B cell (primary cell): ENCODE data around the gene LDB3. TPM values are rescaled to one million over a fixed set of nuclear protein-coding genes. Genes with fewer than 3 reads are reported as not detected.

Experiments used
- ATAC-seq: fragments of 200-7000 bp; cut with Tn5 transposase; one replicate; pipeline ENCODE4 v1.10.0; 2021; ENCODE audit warnings: low read depth, mild to moderate bottlenecking, moderate number of reproducible peaks, moderate library complexity
- CTCF ChIA-PET: fragments of 350-600 bp; sonication (Branson Sonifier 250); formaldehyde crosslinking; loops from one replicate; lab custom pipeline; 2021; ENCODE audit warnings: antibody characterized with exemption, inconsistent platforms; lab: Charles Lee
- POLR2A ChIA-PET: fragments of 350-600 bp; sonication (Branson Sonifier 250); formaldehyde crosslinking; loops from one replicate; lab custom pipeline; 2021; ENCODE audit warnings: antibody characterized with exemption; lab: Charles Lee
- DNase-seq: peaks from one replicate; pipeline ENCODE4 v3.0.0; 2013
- H2AFZ ChIP-seq: 2 replicates; pipeline ENCODE4 v1.6.1; 2012; ENCODE audit warnings: mild to moderate bottlenecking, low read depth, low read length; ENCODE audit not compliant: insufficient read depth, poor library complexity, severe bottlenecking
- H3K27ac ChIP-seq, 2 donors: 1 replicate in 1 of 2; 2 replicates in 1 of 2; pipeline ENCODE4 v1.5.1; 2012 to 2013; ENCODE audit warnings: low read length in 2 of 2, mild to moderate bottlenecking in 2 of 2, moderate library complexity in 1 of 2
- H3K27me3 ChIP-seq, 4 experiments: fragments of 200-600 bp in 1 of 4; sonication (generic) in 1 of 4; replicated peaks in 1 of 4; 1 replicate in 2 of 4; 2 replicates in 2 of 4; pipeline versions ENCODE4 v1.6.1 to v1.7.0; 2013 to 2016; ENCODE audit warnings: low read length in 3 of 4, mild to moderate bottlenecking in 2 of 4, mixed read lengths in 1 of 4, moderate library complexity in 1 of 4; ENCODE audit not compliant: insufficient read depth in 4 of 4, control insufficient read depth in 3 of 4; ENCODE audit errors: control extremely low read depth in 1 of 4
- H3K36me3 ChIP-seq, 2 experiments: replicated peaks in 1 of 2; 1 replicate in 1 of 2; 2 replicates in 1 of 2; pipeline versions ENCODE4 v1.6.1 to v1.7.1; 2013; ENCODE audit warnings: low read length in 1 of 2; ENCODE audit not compliant: insufficient read depth in 2 of 2, control insufficient read depth in 1 of 2; ENCODE audit errors: control extremely low read depth in 1 of 2, extremely low read depth in 1 of 2
- H3K4me1 ChIP-seq, 2 donors: fragments of 200-600 bp in 1 of 2; sonication (generic) in 1 of 2; 1 replicate in 1 of 2; 2 replicates in 1 of 2; pipeline versions ENCODE4 v1.5.1 to v1.6.1; 2013 to 2017; ENCODE audit warnings: low read length in 2 of 2; ENCODE audit not compliant: control insufficient read depth in 2 of 2, insufficient read depth in 2 of 2
- H3K4me2 ChIP-seq: replicated peaks from 2 replicates; pipeline ENCODE3; 2012; ENCODE audit warnings: mild to moderate bottlenecking, low read depth, low read length; ENCODE audit not compliant: poor library complexity, severe bottlenecking
- H3K4me3 ChIP-seq, 5 experiments: fragments of 200-600 bp in 1 of 5; sonication (generic) in 1 of 5; 1 replicate in 3 of 5; 2 replicates in 2 of 5; pipeline versions ENCODE4 v1.5.1 to v1.7.0; 2011 to 2016; ENCODE audit warnings: low read length in 4 of 5, mild to moderate bottlenecking in 4 of 5, low read depth in 2 of 5, control low read depth in 1 of 5, moderate library complexity in 1 of 5; ENCODE audit not compliant: insufficient read depth in 1 of 5; ENCODE audit errors: control extremely low read depth in 1 of 5, extremely low read depth in 1 of 5
- H3K79me2 ChIP-seq: fragments of 200-600 bp; sonication (generic); one replicate; pipeline ENCODE4 v1.6.0; 2016; ENCODE audit warnings: low read length; ENCODE audit not compliant: control insufficient read depth, insufficient read depth
- H3K9ac ChIP-seq: fragments of 200-600 bp; sonication (generic); 2 replicates; pipeline ENCODE4 v1.6.1; 2017; ENCODE audit warnings: mild to moderate bottlenecking, low read length, moderate library complexity
- H3K9me3 ChIP-seq, 3 donors: one replicate each; pipeline versions ENCODE4 v1.6.1 to v1.7.1; 2013; ENCODE audit warnings: low read length in 2 of 3; ENCODE audit not compliant: control insufficient read depth in 2 of 3, insufficient read depth in 1 of 3; ENCODE audit errors: control extremely low read depth in 1 of 3
- H4K20me1 ChIP-seq: 2 replicates; pipeline ENCODE4 v1.6.0; 2012; ENCODE audit warnings: mild to moderate bottlenecking, low read length; ENCODE audit not compliant: insufficient read depth, control insufficient read depth, poor library complexity, severe bottlenecking
- H3K27ac Mint-ChIP-seq: one replicate; pipeline ENCODE4 v1.8.0; 2021; ENCODE audit warnings: mixed read lengths
- H3K27me3 Mint-ChIP-seq: one replicate; pipeline ENCODE4 v1.8.0; 2021; ENCODE audit warnings: mixed read lengths
- H3K4me1 Mint-ChIP-seq: one replicate; pipeline ENCODE4 v1.8.0; 2021; ENCODE audit warnings: mixed read lengths
- H3K4me3 Mint-ChIP-seq: one replicate; pipeline ENCODE4 v1.8.0; 2021; ENCODE audit warnings: mixed read lengths
- H3K9me3 Mint-ChIP-seq: one replicate; pipeline ENCODE4 v1.8.0; 2022; ENCODE audit warnings: mixed read lengths; ENCODE audit not compliant: insufficient read depth
- CTCF ChIP-seq: fragments of 200-600 bp; IDR thresholded peaks from one replicate; pipeline ENCODE4 v1.8.0; 2022; ENCODE audit warnings: antibody characterized with exemption, mild to moderate bottlenecking
- EZH2 ChIP-seq: IDR thresholded peaks from 2 replicates; pipeline ENCODE4 v1.6.1; 2012; ENCODE audit warnings: borderline replicate concordance, low read depth, mild to moderate bottlenecking, moderate library complexity, low read length; ENCODE audit not compliant: insufficient read depth, poor library complexity, severe bottlenecking
- WGBS: methylation state at CpG from one replicate; pipeline ENCODE4 v1.1.5; 2013; ENCODE audit warnings: missing lambda C conversion rate; ENCODE audit not compliant: insufficient coverage; 5-methylcytosine and 5-hydroxymethylcytosine counted together
- intact Hi-C: fragments of 100-400 bp; cut with micrococcal nuclease; formaldehyde crosslinking; loops from one replicate; pipeline ENCODE4 v1.10.0; 2022
- polyA plus RNA-seq: library from polyadenylated mRNA; depleted of rRNA; stranded (reverse); fragments of >200 nt; gene quantifications from 2 replicates; pipeline ENCODE4 v1.2.3, GENCODE V29; 2012
- total RNA-seq, 2 donors: library from RNA; stranded (reverse); fragments of 120-200 nt in 1 of 2; gene quantifications; 1 replicate in 1 of 2; 2 replicates in 1 of 2; pipeline versions ENCODE4 v1.2.3 to v1.2.4, GENCODE V29; 2013 to 2022

Gene LDB3
- total and polyA plus RNA-seq, 2 donors (not counting 1 experiment from before 2014, with no cell fraction given) = 0.01 to 0.07 TPM

GRCh38 chr10:86673827-86674581, 5.7 kb downstream of the LDB3 start:
- POLR2A ChIA-PET = no interaction called here
- Mint-ChIP-seq H3K4me3 (no peak overlapping the region), H3K4me1 (peaks cover 4% of the 10 kb centered on the region), H3K9me3 (no peaks in the 10 kb centered on the region), H3K27me3 (peaks cover 6% of the 10 kb centered on the region), H3K27ac (no peak overlapping the region)
- DNase-seq (no peak), ATAC-seq (no peak)
- Histone ChIP-seq H3K4me1 (peaks cover 0 to 5% of the 10 kb centered on the region in 2 donors), H3K36me3 (no peaks in the 10 kb centered on the region), H3K27ac (no peak overlapping the region), H2AFZ (no peak overlapping the region), H3K4me2 (no peak overlapping the region), H3K79me2 (no peaks in the 10 kb centered on the region), H4K20me1 (no peaks in the 10 kb centered on the region), H3K27me3 (peaks cover 0 to 3% (median 1%) of the 10 kb centered on the region in 4 experiments), H3K9me3 (no peaks in the 10 kb centered on the region), H3K9ac (no peak overlapping the region), H3K4me3 (no peak overlapping the region)
- 65% methylated on average over 9 of the region's 11 CpGs for WGBS
- TF ChIP-seq EZH2 = no peak
- TF ChIP-seq CTCF = no peak
- intact Hi-C loops = no loop called here
- CTCF ChIA-PET = interaction anchor here (0.7 kb wide), 1 partner anchor 13 kb away, joined by 3 read pairs; no protein-coding TSS in a partner anchor

GRCh38 chr10:86674912-86675311, 6.6 kb downstream of the LDB3 start:
- Histone ChIP-seq H3K4me3 (no peak overlapping the region), H3K4me1 (peaks cover 0 to 6% of the 10 kb centered on the region in 2 donors), H4K20me1 (no peaks in the 10 kb centered on the region), H3K4me2 (no peak overlapping the region), H3K9ac (no peak overlapping the region), H3K79me2 (no peaks in the 10 kb centered on the region), H3K36me3 (no peaks in the 10 kb centered on the region), H3K27ac (no peak overlapping the region), H3K27me3 (peaks cover 0 to 3% (median 1%) of the 10 kb centered on the region in 4 experiments), H2AFZ (no peak overlapping the region), H3K9me3 (no peaks in the 10 kb centered on the region)
- TF ChIP-seq CTCF (no peak), EZH2 (no peak)
- ATAC-seq (no peak), DNase-seq (no peak)
- Mint-ChIP-seq H3K4me1 (peaks cover 7% of the 10 kb centered on the region), H3K4me3 (no peak overlapping the region), H3K9me3 (no peaks in the 10 kb centered on the region), H3K27ac (no peak overlapping the region), H3K27me3 (peaks cover 6% of the 10 kb centered on the region)
- CTCF ChIA-PET = interaction anchor here (0.7 kb wide), 1 partner anchor 12 kb away, joined by 3 read pairs; no protein-coding TSS in a partner anchor
- 88% methylated on average over 3 of the region's 3 CpGs for WGBS
- POLR2A ChIA-PET = no interaction called here
- intact Hi-C loops = no loop called here
